GM11168 (cell line): ENCODE data around the gene OLFML3.
"Not testable (repeated sequence)": the region's sequence is repeated elsewhere in the genome, so short reads cannot be mapped to it uniquely, and the experiment has no call there.

Source experiments
- in situ Hi-C: fragments of 300-500 bp; cut with MboI; formaldehyde crosslinking; loops from one replicate; pipeline ENCODE4 v1.12.0; 2022; ENCODE audit warnings: low sequenced_read_pairs; ENCODE audit not compliant: unreplicated experiment

The OLFML3 gene

GRCh38 chr1:113987259-113987658 lies 8.0 kb downstream of the OLFML3 start:
- in situ Hi-C loops, result loop anchor here (25.0 kb wide), 1 partner anchor 300 kb away; no protein-coding TSS in a partner anchor

DNA sequence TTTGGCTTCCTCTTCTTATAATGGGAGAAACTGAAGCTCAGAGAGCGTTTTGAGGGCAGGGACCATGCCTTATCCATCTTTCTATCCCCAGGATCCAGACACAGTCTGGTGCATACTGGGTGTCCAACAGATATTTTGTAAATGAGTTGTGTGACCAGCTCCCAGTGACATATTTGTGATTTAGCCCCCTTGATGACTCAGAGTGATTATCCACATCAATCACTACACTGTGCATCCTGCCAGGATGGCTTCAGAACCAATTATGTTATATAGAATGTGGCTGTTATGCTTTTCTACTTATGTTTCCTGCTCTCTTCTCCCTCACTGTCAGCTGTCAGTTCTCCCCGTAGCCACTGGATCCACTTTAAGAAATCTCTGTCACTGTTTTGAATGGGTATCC lies 11.3 kb downstream of the OLFML3 start:
- in situ Hi-C loops, result loop anchor here (25.0 kb wide), 1 partner anchor 297 kb away; no protein-coding TSS in a partner anchor

DNA sequence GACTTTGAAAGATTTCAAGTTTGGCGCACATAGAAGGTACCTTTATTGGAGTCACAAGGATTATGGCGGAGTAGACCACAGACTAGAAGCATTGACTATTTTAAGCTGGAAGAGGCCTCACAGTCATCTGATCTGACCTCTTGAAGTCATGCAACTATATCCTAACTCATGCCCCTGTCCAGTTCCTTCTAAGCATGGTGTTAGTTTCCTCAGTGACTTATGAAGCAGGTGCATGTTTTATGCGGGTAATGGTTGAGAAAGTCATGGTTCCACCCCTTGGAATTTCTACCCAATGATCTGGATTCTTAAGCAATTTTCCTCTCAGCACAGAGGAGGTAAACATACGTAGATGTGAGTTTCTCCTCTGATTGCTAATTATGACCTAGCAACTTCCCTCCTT lies 11.7 kb downstream of the OLFML3 start:
- in situ Hi-C loops, result loop anchor here (25.0 kb wide), 1 partner anchor 296 kb away; no protein-coding TSS in a partner anchor

GRCh38 chr1:113991467-113991997 lies 12.3 kb downstream of the OLFML3 start:
- in situ Hi-C loops, result loop anchor here (25.0 kb wide), 1 partner anchor 296 kb away; no protein-coding TSS in a partner anchor

DNA sequence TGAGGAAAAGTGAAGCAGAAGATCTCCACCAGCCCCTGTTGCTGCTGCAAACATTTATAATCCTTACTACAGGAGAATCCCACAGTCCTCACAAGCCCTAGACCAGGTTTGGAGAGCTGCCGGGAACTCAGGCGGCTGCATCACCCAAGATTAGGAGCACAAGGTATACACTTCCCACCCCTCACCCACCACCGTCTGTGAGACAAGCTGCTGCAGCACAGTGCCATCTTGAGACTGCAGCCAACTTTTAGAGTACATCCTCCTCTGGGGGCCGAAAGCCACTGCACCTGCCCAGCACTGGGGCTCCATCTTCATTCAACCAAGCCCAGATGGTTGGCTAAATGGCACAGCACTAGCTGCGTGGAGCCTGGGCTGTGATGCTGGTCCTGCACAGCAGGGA lies 13.8 kb downstream of the OLFML3 start:
- in situ Hi-C loops, result loop anchor here (25.0 kb wide), 1 partner anchor 294 kb away; no protein-coding TSS in a partner anchor

- in situ Hi-C loops, result loop anchor here (25.0 kb wide), 1 partner anchor 294 kb away; no protein-coding TSS in a partner anchor
These were observed 14.5 kb downstream of the OLFML3 start for GRCh38 chr1:113993766-113994165.

GRCh38 chr1:113995382-113995781 lies 16.1 kb downstream of the OLFML3 start:
- in situ Hi-C loops, result loop anchor here (25.0 kb wide), 1 partner anchor 292 kb away; no protein-coding TSS in a partner anchor

DNA sequence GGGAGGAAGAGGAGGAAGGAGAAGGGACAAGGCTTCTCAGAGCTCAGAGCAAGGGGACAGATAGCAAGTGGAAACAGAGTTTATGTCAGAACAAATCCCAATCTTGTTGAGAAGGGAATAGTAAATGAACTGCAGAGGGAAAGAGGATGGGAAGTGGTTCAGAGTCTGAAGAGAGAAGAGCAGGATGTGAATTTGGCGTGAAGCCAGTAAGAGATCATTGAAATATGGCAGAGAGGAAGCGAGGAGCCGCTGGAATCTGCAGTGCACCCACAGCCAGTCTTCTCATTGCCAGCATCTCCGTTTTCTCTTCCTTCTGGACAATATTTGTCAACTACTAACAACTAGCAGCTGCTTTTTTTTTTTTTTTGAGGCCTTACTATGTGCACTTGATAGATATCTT lies 19.1 kb downstream of the OLFML3 start:
- in situ Hi-C loops, result loop anchor here (25.0 kb wide), 1 partner anchor 289 kb away; no protein-coding TSS in a partner anchor

GRCh38 chr1:113999233-113999632 lies 20.0 kb downstream of the OLFML3 start:
- in situ Hi-C loops, result loop anchor here (25.0 kb wide), 1 partner anchor 288 kb away; no protein-coding TSS in a partner anchor

GRCh38 chr1:113999799-114000198 lies 20.5 kb downstream of the OLFML3 start:
- in situ Hi-C loops, result loop anchor here (25.0 kb wide), 1 partner anchor 288 kb away; no protein-coding TSS in a partner anchor

- in situ Hi-C loops, result no loop called here
These were observed 21.1 kb downstream of the OLFML3 start for GRCh38 chr1:114000406-114000805.

GRCh38 chr1:114002492-114003239 lies 23.4 kb downstream of the OLFML3 start:
- in situ Hi-C loops, result no loop called here

DNA sequence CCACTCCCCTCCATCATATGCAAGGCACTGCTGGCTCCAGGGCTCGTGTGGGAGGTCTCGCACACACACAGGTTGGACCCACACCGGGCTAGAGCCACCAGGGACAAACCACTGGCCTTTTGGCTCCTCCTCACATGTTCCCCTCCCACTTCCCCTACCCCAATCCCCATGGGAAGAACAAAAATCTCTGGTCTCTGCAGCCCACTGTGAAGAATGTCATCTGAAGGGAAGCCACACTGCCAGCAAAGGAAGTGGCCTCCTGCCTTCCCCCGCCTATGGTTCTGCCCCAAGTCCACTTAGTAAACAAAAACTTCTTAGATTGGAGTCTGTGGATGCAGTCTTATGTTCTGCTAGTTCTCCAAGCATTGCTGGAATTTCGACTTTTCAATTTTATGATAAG lies 24.2 kb downstream of the OLFML3 start:
- in situ Hi-C loops, result no loop called here

GRCh38 chr1:114006825-114007224 lies 27.6 kb downstream of the OLFML3 start:
- in situ Hi-C loops, result not testable (repeated sequence)

GRCh38 chr1:114008480-114008941 lies 29.2 kb downstream of the OLFML3 start:
- in situ Hi-C loops, result no loop called here

GRCh38 chr1:114008993-114009392 lies 29.7 kb downstream of the OLFML3 start:
- in situ Hi-C loops, result no loop called here

GRCh38 chr1:114009393-114009792 lies 30.1 kb downstream of the OLFML3 start:
- in situ Hi-C loops, result no loop called here

GRCh38 chr1:114010433-114011184 lies 31.3 kb downstream of the OLFML3 start:
- in situ Hi-C loops, result no loop called here

DNA sequence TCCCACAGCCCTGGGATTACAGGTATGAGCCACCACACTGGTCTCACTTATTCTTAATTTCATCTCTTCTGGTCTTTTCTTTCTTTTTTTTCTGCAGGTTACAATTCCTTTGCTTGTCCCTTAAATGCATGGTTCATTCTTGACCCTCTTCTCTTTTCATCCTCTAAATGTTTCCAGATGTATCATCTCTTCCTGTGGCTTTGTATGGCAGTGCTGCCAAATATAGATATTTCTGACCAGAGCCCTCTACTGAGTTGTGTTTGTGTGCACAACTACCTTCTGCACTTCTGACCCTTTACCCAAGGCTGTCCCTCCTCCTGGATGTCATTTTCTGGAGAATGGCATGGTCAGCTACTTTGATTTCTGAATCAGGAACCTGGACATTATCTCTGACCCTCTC lies 32.5 kb downstream of the OLFML3 start:
- in situ Hi-C loops, result no loop called here

- in situ Hi-C loops, result no loop called here
These were observed 35.8 kb downstream of the OLFML3 start for GRCh38 chr1:114015075-114015474.
